NCI-H2227 (cell line): ENCODE measurements around the gene BICRAL.
"Not testable (repeated sequence)": the region's sequence is repeated elsewhere in the genome, so short reads cannot be mapped to it uniquely, and the experiment has no call there.

Source experiments
- DNase-seq: peaks from one replicate; lab custom pipeline; 2025; ENCODE audit not compliant: unreplicated experiment; lab: John Stamatoyannopoulos, UW

Gene BICRAL

GRCh38 chr6:42762426-42762859, 19.4 kb upstream of the BICRAL start:
- DNase-seq, result no peak

DNA sequence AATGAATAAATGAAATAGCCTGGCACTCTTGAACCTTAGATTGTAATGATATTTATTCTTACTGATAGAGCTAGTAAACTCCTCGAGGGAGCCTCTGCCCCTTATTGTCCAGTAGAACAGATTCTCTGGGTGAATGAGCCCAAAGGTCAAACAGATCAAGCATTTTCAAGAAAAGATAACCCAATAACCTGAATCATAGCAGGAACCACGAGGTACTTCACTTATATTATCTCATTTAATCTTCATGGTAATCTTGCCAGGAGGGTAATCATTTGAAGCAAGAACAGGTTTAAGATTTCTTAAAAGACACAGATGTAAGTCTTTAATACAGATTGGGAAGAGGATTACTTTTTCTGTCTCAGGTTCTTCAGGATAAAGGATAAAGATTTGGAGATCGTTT, 18.9 kb upstream of the BICRAL start:
- no peak for DNase-seq

DNA sequence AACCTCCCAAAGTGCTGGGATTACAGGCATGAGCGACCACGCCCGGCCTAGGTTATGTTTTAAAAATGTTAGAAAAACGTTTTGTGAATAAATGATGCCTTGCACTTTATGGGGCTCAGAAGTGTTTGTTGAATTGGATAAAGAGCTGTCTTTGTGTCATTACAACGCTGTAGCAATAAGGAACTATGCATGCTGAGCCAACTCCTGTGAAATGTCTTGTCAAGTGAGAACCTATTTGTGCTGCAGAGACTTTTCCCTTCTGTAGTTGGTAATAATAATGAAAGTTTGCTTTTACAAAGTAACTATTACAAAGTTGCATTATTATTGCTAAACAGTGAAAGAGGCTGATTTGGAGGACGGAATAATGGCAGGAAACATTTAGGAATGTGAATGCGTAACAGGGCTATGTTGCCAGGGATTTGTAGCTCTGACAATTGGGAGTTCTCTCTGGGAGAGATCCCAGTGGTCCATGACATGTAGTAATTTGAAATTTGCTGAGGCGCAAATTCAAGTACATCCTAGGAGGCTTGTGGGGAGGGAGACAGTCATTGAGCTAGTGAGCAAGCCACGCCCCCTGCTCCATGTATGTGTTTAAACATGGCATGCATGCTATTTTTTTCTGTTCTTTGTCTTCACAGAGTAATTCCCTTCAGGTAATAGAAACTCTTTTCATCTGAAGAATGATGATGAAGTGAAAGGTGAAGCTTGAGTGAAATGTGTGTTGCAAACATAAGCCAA, 16.8 kb upstream of the BICRAL start:
- peak; percentile 47 for DNase-seq

- no peak for DNase-seq
Measured at GRCh38 chr6:42766163-42766670, 15.6 kb upstream of the BICRAL start.

DNA sequence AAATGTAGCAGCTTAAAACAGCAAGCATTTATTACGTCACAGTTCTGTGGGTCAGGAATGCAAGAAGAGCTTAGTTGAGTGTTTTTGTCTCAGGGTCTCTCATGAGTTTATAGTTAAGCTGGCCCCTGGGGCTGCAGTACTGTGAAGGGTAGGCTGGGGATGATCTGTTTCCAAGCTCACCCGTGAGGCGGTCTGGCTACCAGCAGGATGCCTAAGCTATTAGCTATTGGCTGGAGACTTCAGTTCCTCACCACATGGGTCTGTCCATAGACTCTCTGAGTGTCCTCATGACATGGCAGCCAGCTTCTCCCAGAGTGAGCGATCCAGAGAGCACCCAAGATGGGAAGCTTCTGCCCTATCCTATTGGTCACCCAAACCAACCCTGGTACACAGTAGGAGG, 12.8 kb upstream of the BICRAL start:
- no peak for DNase-seq

- DNase-seq, result no peak
Measured at GRCh38 chr6:42769836-42770235, 12.0 kb upstream of the BICRAL start.

- no peak for DNase-seq
Measured at GRCh38 chr6:42771741-42772100, 10.1 kb upstream of the BICRAL start.

DNA sequence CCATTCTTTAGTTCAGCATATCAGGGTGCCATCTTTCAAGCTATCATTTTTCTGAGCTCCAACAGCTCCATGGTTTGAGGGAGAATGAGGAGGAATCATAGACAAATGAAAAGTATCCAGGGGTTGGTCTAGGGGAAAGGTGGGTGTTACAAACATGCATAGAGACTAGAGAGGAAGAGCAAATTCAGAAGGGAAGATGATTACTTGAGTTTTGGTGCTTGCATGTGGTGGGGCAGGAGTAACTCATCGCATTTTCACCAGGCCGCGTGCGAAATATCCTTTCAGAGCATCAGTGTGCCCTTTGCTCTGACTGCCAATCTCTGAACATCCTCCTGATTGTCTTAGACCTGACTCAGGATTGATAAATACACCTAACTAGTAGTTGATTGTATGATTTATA, 7.7 kb upstream of the BICRAL start:
- no peak for DNase-seq

- not testable (repeated sequence) for DNase-seq
Measured at GRCh38 chr6:42774821-42775487, 6.9 kb upstream of the BICRAL start.

DNA sequence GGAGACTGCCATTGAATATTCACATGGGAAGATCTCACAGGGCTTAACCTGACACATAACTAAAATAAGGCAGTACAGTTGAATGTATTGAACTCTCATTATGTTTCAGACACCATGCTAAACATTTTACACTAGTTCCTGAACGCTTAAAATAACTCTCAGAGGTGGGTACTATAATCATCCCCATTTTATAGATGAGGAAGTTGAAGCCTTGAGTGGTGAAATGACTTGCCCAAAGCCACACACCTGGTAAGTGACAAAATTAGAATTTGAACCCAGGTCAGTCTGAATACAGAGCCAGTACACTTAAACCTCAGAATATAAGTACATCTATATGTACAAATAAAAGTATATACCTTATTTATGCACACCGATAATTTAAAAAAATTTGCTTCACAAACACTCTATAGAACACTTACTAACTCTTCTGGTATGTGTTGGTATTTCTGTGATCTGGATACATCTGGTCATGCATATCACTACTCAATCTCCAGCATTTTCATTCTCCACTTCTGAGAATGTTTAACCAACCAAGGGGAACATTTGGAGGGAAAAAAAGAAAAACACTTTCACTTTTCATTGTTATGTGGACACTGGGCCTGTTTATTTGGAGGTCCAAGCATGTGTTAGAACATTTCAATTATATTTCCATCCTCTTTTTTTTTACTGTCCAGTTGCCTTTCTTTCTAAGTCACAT, 4.6 kb upstream of the BICRAL start:
- DNase-seq, result no peak

GRCh38 chr6:42778122-42778521, 3.7 kb upstream of the BICRAL start:
- no peak for DNase-seq

DNA sequence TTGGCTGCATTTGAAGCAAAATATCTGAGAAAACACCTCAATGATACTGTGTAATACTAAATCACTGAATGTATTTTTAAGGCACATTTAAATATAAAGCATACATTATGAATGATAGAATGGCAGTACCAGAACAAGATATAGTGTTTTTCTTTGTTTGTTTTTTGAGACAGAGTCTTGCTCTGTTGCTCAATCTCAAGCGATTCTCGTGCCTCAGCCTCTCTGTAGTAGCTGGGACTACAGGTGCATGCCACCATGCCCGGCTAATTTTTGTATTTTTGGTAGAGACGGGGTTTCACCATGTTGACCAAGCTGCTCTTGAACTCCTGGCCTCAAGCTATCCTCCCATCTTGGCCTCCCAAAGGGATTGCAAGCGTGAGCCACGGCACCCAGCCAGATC, 2.3 kb upstream of the BICRAL start:
- DNase-seq, result no peak

DNA sequence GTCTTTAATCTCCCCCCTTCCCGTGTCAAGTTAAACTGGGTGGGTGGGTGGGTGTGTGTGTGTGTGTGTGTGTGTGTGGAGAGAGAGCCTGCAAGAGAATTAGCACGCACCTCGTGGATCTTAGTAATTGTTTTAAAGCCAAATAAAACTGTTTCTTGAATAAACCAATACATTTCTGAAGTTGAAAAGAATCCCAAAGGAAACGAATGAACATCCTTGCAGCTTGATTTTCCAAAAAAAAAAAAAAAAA, 381 bp upstream of the BICRAL start:
- peak; percentile 43 for DNase-seq

GRCh38 chr6:42782689-42783176, 881 bp downstream of the BICRAL start:
- peak; percentile 78 for DNase-seq

- peak; percentile 70 for DNase-seq
Measured at GRCh38 chr6:42783177-42783875, 1.5 kb downstream of the BICRAL start.

DNA sequence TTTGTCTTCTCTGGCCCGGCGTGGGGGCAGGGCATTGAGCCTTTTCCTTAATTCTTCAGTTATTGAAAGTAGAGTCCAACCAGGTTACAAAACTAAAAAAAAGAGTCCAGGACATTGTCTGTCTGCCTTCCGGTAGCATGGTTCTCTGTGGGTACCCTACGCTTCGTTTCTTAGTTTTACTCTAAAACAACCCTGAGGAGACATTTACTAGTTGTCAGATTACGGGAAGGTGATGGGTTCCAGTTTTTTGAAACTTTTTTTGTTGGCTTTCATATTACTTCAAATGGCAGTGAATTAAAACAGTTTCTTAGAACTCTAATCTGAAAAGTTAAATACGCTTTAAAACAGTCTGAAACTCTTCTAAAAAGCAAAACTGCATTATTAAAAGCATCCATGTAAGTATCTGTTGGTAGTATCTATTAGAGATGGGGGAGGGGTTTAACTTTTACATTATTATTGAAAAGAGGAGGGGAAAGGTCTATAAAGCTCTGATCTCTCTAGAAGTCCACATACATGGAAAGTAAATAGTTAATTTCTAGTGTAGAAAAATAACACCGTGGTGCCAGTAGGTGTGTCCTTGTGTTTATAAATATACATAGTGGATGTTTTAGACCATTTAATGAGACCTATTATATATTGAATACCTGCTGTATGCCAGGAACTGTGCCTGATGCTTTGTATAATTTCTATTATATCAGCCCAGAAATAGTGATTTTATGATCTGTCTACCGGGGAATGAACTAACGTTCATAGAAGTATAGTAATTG, 2.2 kb downstream of the BICRAL start:
- DNase-seq, result no peak

GRCh38 chr6:42784717-42785498, 3.1 kb downstream of the BICRAL start:
- no peak for DNase-seq

- no peak for DNase-seq
Measured at GRCh38 chr6:42786525-42786985, 4.7 kb downstream of the BICRAL start.

DNA sequence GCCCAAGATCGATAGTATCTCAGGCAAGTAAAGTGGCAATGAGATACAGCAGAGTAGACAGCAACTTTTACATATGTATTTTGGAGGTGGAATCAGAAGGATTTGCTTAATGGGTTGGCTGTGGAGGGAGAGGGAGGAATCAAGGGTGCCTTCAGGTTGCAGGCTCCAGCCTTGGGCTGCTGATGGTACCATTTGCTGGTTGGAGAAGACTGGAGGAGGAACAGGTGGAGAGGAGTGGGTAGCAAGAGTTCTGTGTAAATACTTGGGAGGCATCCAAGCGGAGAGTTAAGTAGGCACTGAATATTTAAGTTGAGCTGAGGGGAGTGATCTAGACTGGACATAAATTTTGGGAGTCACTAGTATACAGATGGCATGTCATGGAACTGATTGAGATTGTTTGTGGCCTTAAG, 5.2 kb downstream of the BICRAL start:
- DNase-seq, result no peak

DNA sequence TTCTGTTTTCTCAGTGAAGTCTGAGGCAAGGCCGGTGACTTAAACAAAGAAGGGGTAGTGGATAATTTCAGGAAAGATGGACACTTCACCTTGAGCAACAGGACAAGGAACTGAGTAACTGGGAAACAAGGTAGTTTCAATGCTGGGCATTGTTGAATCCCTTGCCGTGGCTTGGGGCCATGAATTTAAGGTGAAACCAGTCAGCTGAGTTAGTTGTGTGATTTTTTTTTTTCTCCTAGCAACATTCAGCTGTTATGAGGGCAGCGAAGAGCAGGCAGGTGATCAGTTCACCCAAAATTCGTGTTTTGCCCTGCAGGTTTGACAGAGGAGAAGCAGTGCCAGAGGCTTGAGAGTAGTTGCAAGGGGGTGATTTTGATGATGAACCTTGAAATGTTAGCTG, 6.8 kb downstream of the BICRAL start:
- DNase-seq, result no peak
